HCT116 (cell line): Measurements from ENCODE around the gene SUFU. TPM values are rescaled to one million over a fixed set of nuclear protein-coding genes. Genes with fewer than 3 reads are reported as not detected.

Experiments used
- ATAC-seq: fragments of 200-7000 bp; cut with Tn5 transposase; 2 replicates; pipeline ENCODE4 v1.9.1; 2020; ENCODE audit warnings: mild to moderate bottlenecking, moderate library complexity
- BruUV-seq: library from RNA; stranded (reverse); fragments of 400-500 nt; replicated peaks from 2 replicates; lab custom pipeline; 2021; lab: Mats Ljungman, UMichigan
- CTCF ChIA-PET: fragments of 300-600 bp; sonication (Branson Sonifier 250); formaldehyde crosslinking; loops from one replicate; lab custom pipeline; 2021; ENCODE audit warnings: antibody characterized with exemption; lab: Charles Lee
- POLR2A ChIA-PET: fragments of 300-600, 350-600 bp; sonication (Branson Sonifier 250); formaldehyde crosslinking; loops from one replicate; lab custom pipeline; 2021; ENCODE audit warnings: antibody characterized with exemption; lab: Charles Lee
- RAD21 ChIA-PET, 2 experiments: fragments of 300-600 bp; sonication (Branson Sonifier 250); formaldehyde crosslinking; loops; one replicate each; lab custom pipeline; 2023; ENCODE audit warnings: low total read pairs in 2 of 2; ENCODE audit not compliant: uncharacterized antibody in 2 of 2, unreplicated experiment in 2 of 2, low non-redundant PET in 1 of 2; lab: Charles Lee
- DNase-seq: peaks from one replicate; pipeline ENCODE4 v3.0.0-alpha.2; 2010; ENCODE audit warnings: low read depth, low spot score
- H2AFZ ChIP-seq: fragments of 200-600 bp; shearing (Covaris generic), sonication (generic); 2 replicates; pipeline ENCODE4 v1.6.1; 2017; ENCODE audit warnings: low read depth, mixed run types, mixed read lengths, antibody characterized with exemption, low read length; ENCODE audit not compliant: poor library complexity, severe bottlenecking
- H3K27ac ChIP-seq: 2 replicates; pipeline ENCODE4 v1.5.1; 2012; ENCODE audit warnings: low read depth, low read length
- H3K27me3 ChIP-seq: fragments of 200-600 bp; sonication (generic); 2 replicates; pipeline ENCODE4 v1.6.1; 2016; ENCODE audit warnings: mixed run types, low read length, mixed read lengths; ENCODE audit not compliant: insufficient read depth
- H3K36me3 ChIP-seq, 2 experiments: fragments of 200-500 bp in 1 of 2; fragments of 200-600 bp in 1 of 2; sonication (Bioruptor generic) in 1 of 2; sonication (generic) in 1 of 2; 2 replicates each; pipeline versions ENCODE4 v1.5.1 to v1.6.1; 2014 to 2016; ENCODE audit warnings: low read length in 2 of 2, inconsistent platforms in 1 of 2, mixed read lengths in 1 of 2, mixed run types in 1 of 2; ENCODE audit not compliant: insufficient read depth in 2 of 2, control insufficient read depth in 1 of 2
- H3K4me1 ChIP-seq, 2 experiments: fragments of 200-600 bp in 1 of 2; sonication (generic) in 1 of 2; 2 replicates each; pipeline versions ENCODE4 v1.5.1 to v1.6.1; 2012 to 2017; ENCODE audit warnings: low read length in 2 of 2, inconsistent platforms in 1 of 2, mild to moderate bottlenecking in 1 of 2, mixed read lengths in 1 of 2, mixed run types in 1 of 2, moderate library complexity in 1 of 2; ENCODE audit not compliant: insufficient read depth in 2 of 2, control insufficient read depth in 1 of 2
- H3K4me2 ChIP-seq: fragments of 200-600 bp; sonication (generic); 2 replicates; pipeline ENCODE4 v1.6.1; 2017; ENCODE audit warnings: mixed run types, low read length, mixed read lengths
- H3K4me3 ChIP-seq, 2 experiments: fragments of 200-600 bp in 1 of 2; sonication (generic) in 1 of 2; replicated peaks in 1 of 2; 2 replicates each; pipeline ENCODE4 v1.5.1; 2011 to 2016; ENCODE audit warnings: low read length in 2 of 2, control low read depth in 1 of 2, low read depth in 1 of 2, mild to moderate bottlenecking in 1 of 2, mixed read lengths in 1 of 2, mixed run types in 1 of 2
- H3K79me2 ChIP-seq: fragments of 200-600 bp; sonication (generic); 2 replicates; pipeline ENCODE4 v1.6.1; 2017; ENCODE audit warnings: mild to moderate bottlenecking, mixed run types, low read length, moderate library complexity, mixed read lengths; ENCODE audit not compliant: insufficient read depth
- H3K9ac ChIP-seq: fragments of 200-600 bp; sonication (generic); 2 replicates; pipeline ENCODE4 v1.6.1; 2016; ENCODE audit warnings: low read length, mixed read lengths
- H3K9me2 ChIP-seq: fragments of 200-600 bp; sonication (generic), shearing (Covaris generic); 2 replicates; pipeline ENCODE4 v1.6.1; 2017; ENCODE audit warnings: mixed run types, mild to moderate bottlenecking, moderate library complexity; ENCODE audit not compliant: insufficient read depth
- H3K9me3 ChIP-seq, 2 experiments: fragments of 200-500 bp in 1 of 2; fragments of 200-600 bp in 1 of 2; sonication (Bioruptor generic) in 1 of 2; sonication (generic) in 1 of 2; 2 replicates each; pipeline ENCODE4 v1.6.1; 2014 to 2017; ENCODE audit warnings: low read length in 2 of 2, mixed read lengths in 2 of 2, inconsistent platforms in 1 of 2, low read depth in 1 of 2, mild to moderate bottlenecking in 1 of 2, mixed run types in 1 of 2, moderate library complexity in 1 of 2; ENCODE audit not compliant: control insufficient read depth in 1 of 2, insufficient read depth in 1 of 2
- H4K20me1 ChIP-seq: fragments of 200-600 bp; sonication (generic), shearing (Covaris generic); 2 replicates; pipeline ENCODE4 v1.6.1; 2017; ENCODE audit warnings: mixed run types, mild to moderate bottlenecking, moderate library complexity; ENCODE audit not compliant: insufficient read depth
- CBX3 ChIP-seq: IDR thresholded peaks from 2 replicates; pipeline ENCODE4 v1.6.1; 2012; ENCODE audit warnings: low read depth
- ELF1 ChIP-seq: IDR thresholded peaks from 2 replicates; pipeline ENCODE4 v1.6.1; 2012; ENCODE audit warnings: low read depth, borderline replicate concordance
- EZH2 ChIP-seq: fragments of 200-600 bp; sonication (generic); IDR thresholded peaks from 2 replicates; pipeline ENCODE4 v1.6.1; 2017; ENCODE audit warnings: antibody characterized with exemption, mixed run types
- FOSL1 ChIP-seq: IDR thresholded peaks from 2 replicates; pipeline ENCODE4 v1.6.1; 2012; ENCODE audit warnings: low read depth
- POLR2AphosphoS5 ChIP-seq: IDR thresholded peaks from 2 replicates; pipeline ENCODE4 v1.6.1; 2011; ENCODE audit warnings: mild to moderate bottlenecking, low read depth, low read length, moderate library complexity
- SRF ChIP-seq: IDR thresholded peaks from 2 replicates; pipeline ENCODE4 v1.6.1; 2012; ENCODE audit warnings: low read depth
- intact Hi-C: fragments of 100-400 bp; cut with micrococcal nuclease; formaldehyde crosslinking; loops from 2 replicates; pipeline ENCODE4 v1.10.0; 2022
- total RNA-seq: library from RNA; stranded (reverse); gene quantifications from one replicate; pipeline ENCODE4 v1.2.1, GENCODE V29; 2021; ENCODE audit not compliant: unreplicated experiment

Gene SUFU
- total RNA-seq, 1 experiment from 2014 or later, result 18.8 TPM

- H3K36me3 ChIP-seq, result no peaks in the 10 kb centered on the region
- no peaks in the 10 kb centered on the region for H3K79me2 ChIP-seq
- no peak overlapping the region for H3K4me2 ChIP-seq
- ChIA-PET RAD21 (no interaction called here), CTCF (interaction anchor here (1.1 to 1.5 kb wide), 2 partner anchors 77 to 350 kb away, joined by 3 to 5 read pairs; partner anchors contain the start of gene ACTR1A), POLR2A (no interaction called here)
- DNase-seq, result no peak
- BruUV-seq, result no TSS peak
- H3K4me1 ChIP-seq, result peaks cover 0 to 3% of the 10 kb centered on the region in 2 experiments; a peak in 1 of 4 replicates
- H2AFZ ChIP-seq, result no peak overlapping the region
- H3K9me3 ChIP-seq, result no peaks in the 10 kb centered on the region
- no peak overlapping the region for H3K27ac ChIP-seq
- TF ChIP-seq EZH2 (no peak), CBX3 (no peak), SRF (no peak), POLR2AphosphoS5 (no peak)
- intact Hi-C loops, result no loop called here
- no peak overlapping the region for H3K9ac ChIP-seq
- no peaks in the 10 kb centered on the region for H4K20me1 ChIP-seq
- H3K4me3 ChIP-seq, result no peak overlapping the region
- H3K27me3 ChIP-seq, result no peaks in the 10 kb centered on the region
- ATAC-seq, result no peak
- H3K9me2 ChIP-seq, result no peaks in the 10 kb centered on the region
Measured at GRCh38 chr10:102580230-102580629, 76.5 kb downstream of the SUFU start.

- ChIA-PET CTCF (interaction anchor here (3.8 kb wide), 1 partner anchor 78 kb away, joined by 103 read pairs; the partner anchor contains the start of genes ACTR1A and SUFU), POLR2A (no interaction called here), RAD21 (no interaction called here)
- H3K4me3 ChIP-seq, result no peak overlapping the region
- intact Hi-C loops, result no loop called here
- no peak for TF ChIP-seq ELF1
- TF ChIP-seq FOSL1, result no peak
- H3K27ac ChIP-seq, result no peak overlapping the region
- H2AFZ ChIP-seq, result no peak overlapping the region
- H3K9me3 ChIP-seq, result no peaks in the 10 kb centered on the region
- H4K20me1 ChIP-seq, result no peaks in the 10 kb centered on the region
- peaks cover 0 to 3% of the 10 kb centered on the region in 2 experiments; a peak in 1 of 4 replicates for H3K4me1 ChIP-seq
- H3K27me3 ChIP-seq, result no peaks in the 10 kb centered on the region
- no peak overlapping the region for H3K4me2 ChIP-seq
- no TSS peak for BruUV-seq
- no peak for ATAC-seq
- no peaks in the 10 kb centered on the region for H3K9me2 ChIP-seq
- H3K36me3 ChIP-seq, result no peaks in the 10 kb centered on the region
- DNase-seq, result no peak
- H3K9ac ChIP-seq, result no peak overlapping the region
- H3K79me2 ChIP-seq, result no peaks in the 10 kb centered on the region
Measured at GRCh38 chr10:102581401-102581800, 77.6 kb downstream of the SUFU start.
